ENCODE data around the gene FDX1.
A peak's percentile ranks its signal among the peaks of the same experiment; 100 is the strongest.

FDX1 gene

GRCh38 chr11:110508786-110509185 lies 79.0 kb downstream of the FDX1 start:
- DNase-seq (ENCODE audit: low read depth), result peak; percentile 38

GRCh38 chr11:110509472-110509871 lies 79.7 kb downstream of the FDX1 start:
- no peak for DNase-seq (ENCODE audit: low read depth)

- DNase-seq (ENCODE audit: low read depth), result no peak
These were observed 82.3 kb downstream of the FDX1 start for GRCh38 chr11:110512026-110512425.

- no peak for DNase-seq (ENCODE audit: low read depth)
These were observed 83.6 kb downstream of the FDX1 start for GRCh38 chr11:110513259-110513801.

GRCh38 chr11:110513846-110514437 lies 84.2 kb downstream of the FDX1 start:
- DNase-seq (ENCODE audit: low read depth), result peak; percentile 41

Data from EH (cell line).